ENCODE data around the gene FNDC3B. TPM values are rescaled to one million over a fixed set of nuclear protein-coding genes. Genes with fewer than 3 reads are reported as not detected.

The FNDC3B gene
- total and polyA plus RNA-seq, 3 donors from 2014 or later = 24.2 to 63.5 (median 57.7) TPM

GRCh38 chr3:172080503-172080902 is 41.1 kb downstream of the FNDC3B start:
- H3K27ac ChIP-seq = no peak overlapping the region
- no peak for TF ChIP-seq CTCF (IDR thresholded peaks at IDR 0.05)
- TF ChIP-seq POLR2A (IDR thresholded peaks at IDR 0.05) = no peak
- no peaks in the 10 kb centered on the region for H3K27me3 ChIP-seq
- H3K9me3 ChIP-seq = no peaks in the 10 kb centered on the region
- intact Hi-C loops (cut with DNase I; ENCODE audit: low total_unique reads) = no loop called here
- 83 to 92% methylated on average over 1 of the region's 1 CpG for WGBS, 2 donors
- H3K4me3 ChIP-seq = no peak overlapping the region
- H3K36me3 ChIP-seq (ENCODE audit: low read depth, missing control alignments) = no peaks in the 10 kb centered on the region
- no peak for DNase-seq
- peaks cover 8% of the 10 kb centered on the region for H3K4me1 ChIP-seq

DNA sequence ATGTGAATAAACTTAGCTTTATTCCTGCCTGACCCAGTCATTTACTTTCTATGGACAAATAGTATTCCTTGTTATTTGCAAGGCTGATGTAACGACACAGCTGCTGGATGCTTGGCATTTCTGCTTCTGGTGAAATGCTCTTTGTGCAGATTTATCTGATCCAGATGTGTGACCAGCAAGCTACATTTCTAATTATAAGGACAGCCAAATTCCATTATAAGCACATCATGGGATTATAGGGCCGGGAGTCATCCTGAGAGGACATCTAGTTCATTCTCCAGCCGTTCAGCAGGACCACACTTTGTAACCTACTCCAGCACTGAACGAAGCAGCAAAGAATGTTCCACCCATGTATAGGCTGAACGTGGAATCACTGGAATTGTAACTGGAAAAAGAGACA is 42.9 kb downstream of the FNDC3B start:
- H3K27me3 ChIP-seq = no peaks in the 10 kb centered on the region
- DNase-seq = peak; percentile 22

DNA sequence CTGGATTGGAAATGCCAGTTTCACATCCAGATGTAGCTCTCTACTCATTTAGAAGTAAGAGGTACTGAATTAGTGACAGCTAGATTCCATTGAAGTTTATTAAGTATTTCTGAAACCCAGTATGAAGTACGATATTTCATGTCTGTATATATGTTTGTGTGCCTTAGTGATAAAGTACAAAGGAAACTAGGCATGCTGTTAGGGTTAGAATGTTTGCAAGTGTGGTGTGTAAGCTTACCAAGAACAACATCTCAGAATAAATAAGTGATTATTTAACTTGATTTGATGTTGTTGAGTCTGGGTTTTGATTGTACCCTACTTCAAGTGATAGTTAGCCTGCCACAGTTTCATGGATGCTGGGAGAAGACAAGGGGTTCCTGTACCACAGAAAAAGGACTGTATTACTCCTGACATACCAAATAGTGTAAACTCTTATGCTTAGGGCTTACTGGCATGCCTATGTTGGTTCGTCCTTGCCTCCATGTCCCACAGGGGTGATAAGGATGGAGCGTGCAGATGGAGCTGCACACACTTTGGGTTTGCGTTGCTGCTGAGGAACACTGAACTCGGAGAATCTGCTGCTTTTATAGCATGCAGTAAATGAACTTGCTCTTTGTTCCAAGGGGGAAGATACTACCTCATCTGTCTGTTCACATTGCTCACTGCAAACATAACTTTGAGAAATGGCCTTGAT is 43.6 kb downstream of the FNDC3B start:
- peaks cover 12% of the 10 kb centered on the region for H3K4me1 ChIP-seq
- no peak for DNase-seq
- WGBS, 2 donors = 85 to 87% methylated on average over 5 of the region's 5 CpGs
- TF ChIP-seq CTCF (IDR thresholded peaks at IDR 0.05) = no peak
- no peak for TF ChIP-seq POLR2A (IDR thresholded peaks at IDR 0.05)
- no peak overlapping the region for H3K4me3 ChIP-seq
- no peaks in the 10 kb centered on the region for H3K9me3 ChIP-seq
- H3K27me3 ChIP-seq = no peaks in the 10 kb centered on the region
- no peaks in the 10 kb centered on the region for H3K36me3 ChIP-seq (ENCODE audit: low read depth, missing control alignments)
- peak overlapping the region; percentile 50 to 66 for H3K27ac ChIP-seq
- intact Hi-C loops (cut with DNase I; ENCODE audit: low total_unique reads) = no loop called here

More for the DNA sequence above, 42.9 kb downstream of the FNDC3B start:
- peaks cover 9% of the 10 kb centered on the region for H3K4me1 ChIP-seq
- 35 to 52% methylated on average over 5 of the region's 5 CpGs for WGBS, 2 donors
- H3K27ac ChIP-seq = peak overlapping the region; percentile 50 to 66
- intact Hi-C loops (cut with DNase I; ENCODE audit: low total_unique reads) = no loop called here
- no peaks in the 10 kb centered on the region for H3K9me3 ChIP-seq
- no peak overlapping the region for H3K4me3 ChIP-seq
- no peaks in the 10 kb centered on the region for H3K36me3 ChIP-seq (ENCODE audit: low read depth, missing control alignments)
- TF ChIP-seq CTCF (IDR thresholded peaks at IDR 0.05) = no peak
- TF ChIP-seq POLR2A (IDR thresholded peaks at IDR 0.05) = no peak

DNA sequence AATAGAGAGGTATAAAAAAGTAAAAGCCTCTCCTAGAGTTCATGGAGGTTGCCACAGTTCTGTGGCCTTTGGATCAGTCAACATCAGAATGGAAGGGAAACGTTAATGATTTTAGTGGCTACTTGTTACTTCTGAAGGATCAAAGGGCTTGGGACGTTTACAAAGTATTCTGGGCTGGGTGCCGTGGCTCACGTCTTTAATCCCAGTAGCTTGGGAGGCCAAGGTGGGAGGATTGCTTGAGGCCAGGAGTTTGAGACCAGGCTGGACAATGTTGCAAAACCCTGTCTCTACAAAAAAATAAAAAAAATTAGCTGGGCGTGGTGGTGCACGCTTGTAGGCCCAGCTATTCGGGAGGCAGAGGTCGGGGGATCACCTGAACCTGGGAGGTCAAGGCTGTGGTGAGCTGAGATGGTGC is 44.6 kb downstream of the FNDC3B start:
- Histone ChIP-seq H3K4me1 (peaks cover 12% of the 10 kb centered on the region), H3K36me3 (ENCODE audit: low read depth, missing control alignments) (no peaks in the 10 kb centered on the region), H3K4me3 (no peak overlapping the region), H3K27ac (peak overlapping the region in 1 of 2 donors; percentile 66), H3K9me3 (no peaks in the 10 kb centered on the region), H3K27me3 (no peaks in the 10 kb centered on the region)
- no peak for TF ChIP-seq CTCF (IDR thresholded peaks at IDR 0.05)
- no peak for TF ChIP-seq POLR2A (IDR thresholded peaks at IDR 0.05)
- intact Hi-C loops (cut with DNase I; ENCODE audit: low total_unique reads) = no loop called here
- WGBS, 2 donors = 52 to 83% methylated on average over 8 of the region's 8 CpGs
- DNase-seq = no peak

Measured in testis (tissue), 3 donors.